Measurements from ENCODE around the gene RPGR. TPM values are rescaled to one million over a fixed set of nuclear protein-coding genes. Genes with fewer than 3 reads are reported as not detected.
A peak's percentile ranks its signal among the peaks of the same experiment; 100 is the strongest.

The RPGR gene
- total and polyA plus RNA-seq, 10 donors, result 5.9 to 34.5 (median 12.5) TPM

- no peak for DNase-seq
- WGBS, 5 donors, result 74 to 90% (median 86%) methylated on average over 3 of the region's 3 CpGs
- no peak for TF ChIP-seq POLR2AphosphoS5 (IDR thresholded peaks at IDR 0.05)
- no peak for TF ChIP-seq CTCF (IDR thresholded peaks at IDR 0.05 in 8 of 11, conservative IDR thresholded peaks at IDR 0.05 in 3 of 11)
- no peak for TF ChIP-seq POLR2A (IDR thresholded peaks at IDR 0.05)
These were observed 14.1 kb upstream of the RPGR start for GRCh38 chrX:38341442-38341841.

GRCh38 chrX:38336538-38337240 lies 9.4 kb upstream of the RPGR start:
- TF ChIP-seq POLR2AphosphoS5 (IDR thresholded peaks at IDR 0.05) (no peak), POLR2A (IDR thresholded peaks at IDR 0.05) (no peak), CTCF (IDR thresholded peaks at IDR 0.05 in 8 of 11, conservative IDR thresholded peaks at IDR 0.05 in 3 of 11) (no peak)
- H3K9me3 ChIP-seq, result no peaks in the 10 kb centered on the region
- peaks cover 0 to 7% (median 0%) of the 10 kb centered on the region in 6 donors for H3K4me1 ChIP-seq
- H3K27me3 ChIP-seq (replicated peaks in 1 of 7), result peaks cover 0 to 13% (median 0%) of the 10 kb centered on the region in 7 donors
- 27 to 46% (median 38%) methylated on average over 5 of the region's 5 CpGs for WGBS, 5 donors
- no peaks in the 10 kb centered on the region for H3K36me3 ChIP-seq
- DNase-seq, result no peak
- H3K4me3 ChIP-seq, result no peak overlapping the region
- intact Hi-C loops (cut with DNase I; ENCODE audit: low total_unique reads), result no loop called here
- H3K27ac ChIP-seq, result peak overlapping the region in 4 of 8 donors; percentile 4 to 51 (median 20)

More at GRCh38 chrX:38341442-38341841, 14.1 kb upstream of the RPGR start:
- Histone ChIP-seq H3K4me1 (peaks cover 0 to 4% (median 0%) of the 10 kb centered on the region in 6 donors), H3K27me3 (replicated peaks in 1 of 7) (peaks cover 0 to 11% (median 0%) of the 10 kb centered on the region in 7 donors), H3K4me3 (no peak overlapping the region), H3K27ac (no peak overlapping the region), H3K9me3 (no peaks in the 10 kb centered on the region), H3K36me3 (no peaks in the 10 kb centered on the region)
- intact Hi-C loops (cut with DNase I; ENCODE audit: low total_unique reads), result no loop called here

- peak in 1 of 11 experiments; percentile 24 for TF ChIP-seq CTCF (IDR thresholded peaks at IDR 0.05 in 8 of 11, conservative IDR thresholded peaks at IDR 0.05 in 3 of 11)
- no peak for TF ChIP-seq POLR2AphosphoS5 (IDR thresholded peaks at IDR 0.05)
- DNase-seq, result no peak
- Histone ChIP-seq H3K36me3 (no peaks in the 10 kb centered on the region), H3K9me3 (no peaks in the 10 kb centered on the region), H3K27me3 (replicated peaks in 1 of 7) (peaks cover 0 to 13% (median 0%) of the 10 kb centered on the region in 7 donors), H3K4me3 (no peak overlapping the region), H3K27ac (no peak overlapping the region), H3K4me1 (peaks cover 0 to 7% (median 0%) of the 10 kb centered on the region in 6 donors)
- intact Hi-C loops (cut with DNase I; ENCODE audit: low total_unique reads), result no loop called here
These were observed 8.1 kb upstream of the RPGR start for GRCh38 chrX:38335382-38335781.

- H3K27ac ChIP-seq, result no peak overlapping the region
- peaks cover 0 to 13% (median 0%) of the 10 kb centered on the region in 7 donors for H3K27me3 ChIP-seq (replicated peaks in 1 of 7)
- H3K4me1 ChIP-seq, result peaks cover 0 to 16% (median 0%) of the 10 kb centered on the region in 6 donors
- no peak for TF ChIP-seq POLR2A (IDR thresholded peaks at IDR 0.05)
- no peak for TF ChIP-seq POLR2AphosphoS5 (IDR thresholded peaks at IDR 0.05)
- no peak for TF ChIP-seq CTCF (IDR thresholded peaks at IDR 0.05 in 8 of 11, conservative IDR thresholded peaks at IDR 0.05 in 3 of 11)
- no peaks in the 10 kb centered on the region for H3K36me3 ChIP-seq
- H3K9me3 ChIP-seq, result no peaks in the 10 kb centered on the region
- no peak overlapping the region for H3K4me3 ChIP-seq
- DNase-seq, result no peak
- intact Hi-C loops (cut with DNase I; ENCODE audit: low total_unique reads), result no loop called here
These were observed 5.2 kb upstream of the RPGR start for GRCh38 chrX:38332505-38332904.
